Endodermal cell (in vitro differentiated cells): ENCODE results near the gene COA6. TPM values are rescaled to one million over a fixed set of nuclear protein-coding genes. Genes with fewer than 3 reads are reported as not detected.

Experiments used
- DNase-seq: peaks from one replicate; pipeline ENCODE4 v3.0.0-alpha.2; 2017
- H3K27ac ChIP-seq: 2 replicates; pipeline ENCODE4 v1.5.1; 2013; ENCODE audit warnings: mild to moderate bottlenecking, low read depth, low read length, moderate library complexity
- H3K27me3 ChIP-seq: 2 replicates; pipeline ENCODE4 v1.6.1; 2013; ENCODE audit warnings: mild to moderate bottlenecking, low read length, moderate library complexity; ENCODE audit not compliant: insufficient read depth, control insufficient read depth, poor library complexity, severe bottlenecking
- H3K36me3 ChIP-seq: 2 replicates; pipeline ENCODE4 v1.7.0; 2013; ENCODE audit warnings: mild to moderate bottlenecking, low read length, moderate library complexity; ENCODE audit not compliant: control insufficient read depth, insufficient read depth
- H3K4me1 ChIP-seq: one replicate; pipeline ENCODE4 v1.7.0; 2013; ENCODE audit warnings: low read length; ENCODE audit not compliant: control insufficient read depth, insufficient read depth
- H3K4me3 ChIP-seq: 2 replicates; pipeline ENCODE4 v1.5.1; 2013; ENCODE audit warnings: mild to moderate bottlenecking, low read length, moderate library complexity
- H3K9ac ChIP-seq: 2 replicates; pipeline ENCODE4 v1.6.1; 2013; ENCODE audit warnings: mild to moderate bottlenecking, low read length, moderate library complexity; ENCODE audit not compliant: poor library complexity, severe bottlenecking; ENCODE audit errors: extremely low read depth
- H3K9me3 ChIP-seq: 2 replicates; pipeline ENCODE4 v1.6.1; 2013; ENCODE audit warnings: mild to moderate bottlenecking, low read length, moderate library complexity; ENCODE audit not compliant: control insufficient read depth
- H3K27ac Mint-ChIP-seq: 2 replicates; pipeline ENCODE4 v1.8.0; 2020; ENCODE audit warnings: mixed read lengths
- H3K27me3 Mint-ChIP-seq: 2 replicates; pipeline ENCODE4 v1.8.0; 2021; ENCODE audit warnings: mild to moderate bottlenecking, mixed read lengths; ENCODE audit not compliant: insufficient read depth
- H3K36me3 Mint-ChIP-seq: 2 replicates; pipeline ENCODE4 v1.8.0; 2020; ENCODE audit warnings: low read depth, mixed read lengths
- H3K4me1 Mint-ChIP-seq: 2 replicates; pipeline ENCODE4 v1.8.0; 2020; ENCODE audit warnings: mixed read lengths
- H3K4me3 Mint-ChIP-seq: 2 replicates; pipeline ENCODE4 v1.8.0; 2020; ENCODE audit warnings: mild to moderate bottlenecking, moderate library complexity, mixed read lengths
- H3K9me3 Mint-ChIP-seq: 2 replicates; pipeline ENCODE4 v1.8.0; 2020; ENCODE audit warnings: mild to moderate bottlenecking, mixed read lengths
- CTCF ChIP-seq: fragments of 200-600 bp; sonication (generic); conservative IDR thresholded peaks from 2 replicates; pipeline ENCODE4 v1.5.0; 2021; ENCODE audit warnings: antibody characterized with exemption, mild to moderate bottlenecking
- WGBS, 2 experiments: methylation state at CpG; one replicate each; pipeline versions ENCODE4 v1.1.5 to v1.1.7; 2013; ENCODE audit warnings: missing lambda C conversion rate in 2 of 2, mixed read lengths in 1 of 2; ENCODE audit not compliant: insufficient coverage in 1 of 2, insufficient read length in 1 of 2; 5-methylcytosine and 5-hydroxymethylcytosine counted together
- total RNA-seq, 2 donors: library from RNA; stranded (reverse); fragmentation: NEBNext Ultra II Directional in 1 of 2; extraction: Animal tissue kit (Norgen Biotek cat#: 25700) in 1 of 2; gene quantifications; 2 replicates in 1 of 2; 3 replicates in 1 of 2; pipeline ENCODE4 v1.2.1, GENCODE V29; 2021

The COA6 gene
- total RNA-seq, 2 donors from 2014 or later, result 33.9 to 37.4 TPM

DNA sequence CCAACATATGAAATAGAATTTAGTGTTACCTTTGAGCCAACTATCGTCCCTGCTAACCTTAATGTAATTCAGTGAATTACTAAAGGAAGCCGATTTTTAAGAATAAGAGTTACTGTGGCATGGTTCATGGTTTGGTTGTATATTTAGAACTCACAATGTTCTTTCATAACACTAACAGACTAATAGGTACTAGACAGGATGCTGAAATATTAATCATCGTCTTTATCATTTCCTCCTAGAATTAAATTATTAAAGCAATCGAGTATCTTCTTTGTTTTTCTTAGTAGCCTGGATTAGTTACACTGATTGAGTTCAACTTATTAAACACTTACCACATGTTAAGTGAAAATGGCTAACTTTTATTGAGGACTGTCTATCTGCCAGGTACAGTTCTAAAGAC lies 58.0 kb downstream of the COA6 start:
- no peak for DNase-seq
- Histone ChIP-seq H3K9ac (no peak overlapping the region), H3K27ac (no peak overlapping the region), H3K36me3 (peaks cover 50% of the 10 kb centered on the region), H3K27me3 (no peaks in the 10 kb centered on the region), H3K4me1 (no peaks in the 10 kb centered on the region), H3K9me3 (no peaks in the 10 kb centered on the region), H3K4me3 (no peak overlapping the region)
- WGBS, 2 experiments, result 95 to 98% methylated on average over 2 to 4 of the region's 4 CpGs
- Mint-ChIP-seq H3K4me3 (no peak overlapping the region), H3K27ac (no peak overlapping the region), H3K9me3 (no peaks in the 10 kb centered on the region), H3K36me3 (peaks cover 55% of the 10 kb centered on the region), H3K4me1 (no peaks in the 10 kb centered on the region), H3K27me3 (no peaks in the 10 kb centered on the region)
- no peak for TF ChIP-seq CTCF

GRCh38 chr1:234433563-234434285 lies 60.5 kb downstream of the COA6 start:
- 86 to 100% methylated on average over 1 of the region's 1 CpG for WGBS, 2 experiments
- Histone ChIP-seq H3K4me1 (no peaks in the 10 kb centered on the region), H3K4me3 (no peak overlapping the region), H3K27me3 (no peaks in the 10 kb centered on the region), H3K9ac (no peak overlapping the region), H3K36me3 (peaks cover 38% of the 10 kb centered on the region), H3K9me3 (no peaks in the 10 kb centered on the region), H3K27ac (no peak overlapping the region)
- DNase-seq, result no peak
- no peaks in the 10 kb centered on the region for H3K4me1 Mint-ChIP-seq
- H3K9me3 Mint-ChIP-seq, result no peaks in the 10 kb centered on the region
- H3K27me3 Mint-ChIP-seq, result no peaks in the 10 kb centered on the region
- H3K36me3 Mint-ChIP-seq, result peaks cover 52% of the 10 kb centered on the region
- TF ChIP-seq CTCF, result no peak
- no peak overlapping the region for H3K27ac Mint-ChIP-seq
- no peak overlapping the region for H3K4me3 Mint-ChIP-seq

Other genes with a start within 250 kb of the COA6 start
- gene TARBP1, start 105.7 kb downstream of the COA6 start, total RNA-seq, result 10 to 100 TPM; 45.3 to 62.4 TPM
- 10 to 100 TPM; 41.6 to 45.7 TPM for gene IRF2BP2, start 236.7 kb downstream of the COA6 start, total RNA-seq